A549 (cell line): ENCODE measurements around the gene SLAMF1. TPM values are rescaled to one million over a fixed set of nuclear protein-coding genes. Genes with fewer than 3 reads are reported as not detected.

Source experiments
- ATAC-seq, 2 experiments: fragments of 200-7000 bp in 1 of 2; fragments of >200 bp in 1 of 2; cut with Nextera tagmentation in 1 of 2; cut with Tn5 transposase in 1 of 2; 3 replicates each; pipeline versions ENCODE4 v1.8.0 to v1.9.1; 2018 to 2020; ENCODE audit warnings: mild to moderate bottlenecking in 1 of 2, moderate library complexity in 1 of 2
- CTCF ChIA-PET: fragments of 300-600 bp; sonication (Branson Sonifier 250); formaldehyde crosslinking; extraction: SDS; loops from one replicate; lab custom pipeline; 2021; ENCODE audit warnings: antibody characterized with exemption, inconsistent platforms; lab: Yijun Ruan, JAX
- POLR2A ChIA-PET: fragments of 350-600 bp; formaldehyde crosslinking; extraction: SDS; loops from one replicate; lab custom pipeline; 2021; ENCODE audit warnings: antibody characterized with exemption, inconsistent platforms; lab: Yijun Ruan, JAX
- DNase-seq, 2 experiments: peaks; one replicate each; pipeline versions ENCODE4 v3.0.0 to v3.0.0-alpha.2; 2011 to 2016; ENCODE audit warnings: low read depth in 1 of 2, low spot score in 1 of 2
- FAIRE-seq: peaks from 2 replicates; lab custom pipeline; 2011; peaks lifted over from hg19 to GRCh38; lab: Jason Lieb, UNC
- H3K27ac ChIP-seq, 2 experiments: fragments of >200 bp; sonication (Bioruptor Twin); formaldehyde crosslinking; 3 replicates each; pipeline ENCODE4 v1.5.1; 2016 to 2017
- H3K4me1 ChIP-seq: fragments of >200 bp; sonication (Bioruptor Twin); formaldehyde crosslinking; 3 replicates; pipeline ENCODE4 v1.6.1; 2016
- H3K4me2 ChIP-seq: fragments of >200 bp; sonication (Bioruptor Twin); formaldehyde crosslinking; 3 replicates; pipeline ENCODE4 v1.6.1; 2016
- H3K4me3 ChIP-seq: fragments of >200 bp; sonication (Bioruptor Twin); formaldehyde crosslinking; 3 replicates; pipeline ENCODE4 v1.5.1; 2016
- H3K9me3 ChIP-seq: fragments of >200 bp; sonication (Bioruptor Twin); formaldehyde crosslinking; 3 replicates; pipeline ENCODE4 v1.6.1; 2016
- CEBPB ChIP-seq, 2 experiments: fragments of >200 bp in 1 of 2; sonication (Bioruptor Twin) in 1 of 2; formaldehyde crosslinking in 1 of 2; IDR thresholded peaks; 2 replicates each; pipeline ENCODE4 v1.6.1; 2012 to 2016
- CHD2 ChIP-seq: fragments of 150-350 bp; IDR thresholded peaks from 2 replicates; pipeline ENCODE4 v1.6.1; 2014; ENCODE audit warnings: low read length; ENCODE audit not compliant: partially characterized antibody
- CTCF ChIP-seq: fragments of >200 bp; sonication (Bioruptor Twin); formaldehyde crosslinking; IDR thresholded peaks from 3 replicates; pipeline ENCODE4 v1.5.1; 2016
- E2F6 ChIP-seq: IDR thresholded peaks from 2 replicates; pipeline ENCODE4 v1.6.1; 2012; ENCODE audit warnings: low read depth, borderline replicate concordance
- EHF ChIP-seq: fragments of 250-450 bp; sonication (Bioruptor Pico); IDR thresholded peaks from 2 replicates; pipeline ENCODE4 v1.5.0; 2020; ENCODE audit warnings: mild to moderate bottlenecking
- ESRRA ChIP-seq: fragments of 150-350 bp; IDR thresholded peaks from 2 replicates; pipeline ENCODE4 v1.6.1; 2014; ENCODE audit warnings: mild to moderate bottlenecking, low read length, borderline replicate concordance
- FOSB ChIP-seq: fragments of 250-450 bp; sonication (Bioruptor Pico); IDR thresholded peaks from 2 replicates; pipeline ENCODE4 v1.5.0; 2020; ENCODE audit warnings: mild to moderate bottlenecking, moderate library complexity
- FOSL2 ChIP-seq, 2 experiments: fragments of 450-650 bp in 1 of 2; fragments of >200 bp in 1 of 2; sonication (Bioruptor Twin) in 1 of 2; formaldehyde crosslinking; IDR thresholded peaks; 2 replicates each; pipeline versions ENCODE4 v1.5.0 to v1.6.1; 2016 to 2020; ENCODE audit warnings: mild to moderate bottlenecking in 1 of 2, moderate library complexity in 1 of 2
- HDAC2 ChIP-seq: fragments of 200-600 bp; sonication (generic); IDR thresholded peaks from 2 replicates; pipeline ENCODE4 v1.6.1; 2016
- JUNB ChIP-seq: fragments of >200 bp; sonication (Bioruptor Twin); formaldehyde crosslinking; IDR thresholded peaks from 2 replicates; pipeline ENCODE4 v1.6.1; 2016
- KDM1A ChIP-seq: fragments of 200-600 bp; sonication (generic); IDR thresholded peaks from 2 replicates; pipeline ENCODE4 v1.6.1; 2016; ENCODE audit warnings: low read depth, mild to moderate bottlenecking
- PBX3 ChIP-seq: IDR thresholded peaks from 2 replicates; pipeline ENCODE4 v1.6.1; 2012
- PHF8 ChIP-seq: fragments of 200-600 bp; sonication (generic); IDR thresholded peaks from 2 replicates; pipeline ENCODE4 v1.6.1; 2016; ENCODE audit warnings: low read depth, mild to moderate bottlenecking, antibody characterized with exemption, moderate library complexity, borderline replicate concordance
- RAD21 ChIP-seq, 2 experiments: fragments of >200 bp in 1 of 2; sonication (Bioruptor Twin) in 1 of 2; formaldehyde crosslinking in 1 of 2; IDR thresholded peaks in 1 of 2; conservative IDR thresholded peaks in 1 of 2; 2 replicates in 1 of 2; 3 replicates in 1 of 2; pipeline ENCODE4 v1.6.1; 2012 to 2018; ENCODE audit warnings: inconsistent platforms in 1 of 2
- RARB ChIP-seq: fragments of 250-450 bp; sonication (Bioruptor Pico); IDR thresholded peaks from 2 replicates; pipeline ENCODE4 v1.8.0; 2021; ENCODE audit warnings: mild to moderate bottlenecking, moderate library complexity
- RCOR1 ChIP-seq: fragments of 150-350 bp; IDR thresholded peaks from 2 replicates; pipeline ENCODE4 v1.6.1; 2014; ENCODE audit warnings: antibody characterized with exemption, low read length, low read depth
- RFX5 ChIP-seq: fragments of 450-650 bp; IDR thresholded peaks from 2 replicates; pipeline ENCODE4 v1.7.1; 2014; ENCODE audit warnings: antibody characterized with exemption, mild to moderate bottlenecking, moderate library complexity
- RNF2 ChIP-seq: fragments of 200-600 bp; sonication (generic); IDR thresholded peaks from 2 replicates; pipeline ENCODE4 v1.6.1; 2016; ENCODE audit warnings: low read depth, mild to moderate bottlenecking, antibody characterized with exemption, moderate library complexity, borderline replicate concordance
- TP53 ChIP-seq: fragments of 250-450 bp; sonication (Bioruptor Pico); IDR thresholded peaks from 2 replicates; pipeline ENCODE4 v1.5.0; 2021; ENCODE audit warnings: mild to moderate bottlenecking, moderate library complexity
- ZC3H11A ChIP-seq: fragments of 450-650 bp; IDR thresholded peaks from 2 replicates; pipeline ENCODE4 v1.6.1; 2014; ENCODE audit warnings: antibody characterized with exemption, mild to moderate bottlenecking
- WGBS: methylation state at CpG from one replicate; pipeline ENCODE4 v1.1.6; 2017; ENCODE audit errors: missing lambda C conversion rate; 5-methylcytosine and 5-hydroxymethylcytosine counted together
- polyA plus RNA-seq, 4 experiments: library from polyadenylated mRNA; depleted of rRNA in 3 of 4; stranded (reverse); fragments of >200 nt; fragmentation: RNase III in 1 of 4; extraction: RNeasy Plus Mini Kit Qiagen cat#74134 plus additional on column Dnase treatment in 1 of 4; gene quantifications; 2 replicates in 3 of 4; 3 replicates in 1 of 4; pipeline ENCODE4 v1.2.3, GENCODE V29; 2011 to 2017
- TF ChIP-seq, protein P1 (sequence below): fragments of 150-350 bp; IDR thresholded peaks from 2 replicates; pipeline ENCODE4 v1.6.1; 2014; ENCODE audit warnings: low read depth, mild to moderate bottlenecking, low read length

Gene SLAMF1
- polyA plus RNA-seq, 2 of the 4 experiments (the other 2 are of a cell fraction): not detected

GRCh38 chr1:160641323-160642280 lies 5.2 kb downstream of the SLAMF1 start:
- ATAC-seq (no peak), FAIRE-seq (no peak), DNase-seq (no peak)
- Histone ChIP-seq H3K9me3 (no peaks in the 10 kb centered on the region), H3K4me1 (0 out of 3 replicates have a peak, but pooled peaks cover 4% of the 10 kb centered on the region), H3K4me3 (no peak overlapping the region), H3K27ac (no peak overlapping the region), H3K4me2 (no peak overlapping the region)
- CTCF ChIA-PET: interaction anchor here (1.2 to 1.5 kb wide), 2 partner anchors 12 to 33 kb away, joined by 4 read pairs; no protein-coding TSS in a partner anchor
- POLR2A ChIA-PET: no interaction called here
- WGBS: 50% methylated on average over 8 of the region's 8 CpGs
- no peak for TF ChIP-seq RCOR1
- TF ChIP-seq ZC3H11A: no peak
- no peak for TF ChIP-seq PBX3
- TF ChIP-seq KDM1A: no peak
- no peak for TF ChIP-seq CHD2
- peak; percentile 51 to 64; a peak in 3 of 4 replicates for TF ChIP-seq CEBPB (IDR thresholded peaks at IDR 0.05)
- TF ChIP-seq HDAC2: no peak
- no peak for TF ChIP-seq EHF (CRISPR knock-in tag)

DNA sequence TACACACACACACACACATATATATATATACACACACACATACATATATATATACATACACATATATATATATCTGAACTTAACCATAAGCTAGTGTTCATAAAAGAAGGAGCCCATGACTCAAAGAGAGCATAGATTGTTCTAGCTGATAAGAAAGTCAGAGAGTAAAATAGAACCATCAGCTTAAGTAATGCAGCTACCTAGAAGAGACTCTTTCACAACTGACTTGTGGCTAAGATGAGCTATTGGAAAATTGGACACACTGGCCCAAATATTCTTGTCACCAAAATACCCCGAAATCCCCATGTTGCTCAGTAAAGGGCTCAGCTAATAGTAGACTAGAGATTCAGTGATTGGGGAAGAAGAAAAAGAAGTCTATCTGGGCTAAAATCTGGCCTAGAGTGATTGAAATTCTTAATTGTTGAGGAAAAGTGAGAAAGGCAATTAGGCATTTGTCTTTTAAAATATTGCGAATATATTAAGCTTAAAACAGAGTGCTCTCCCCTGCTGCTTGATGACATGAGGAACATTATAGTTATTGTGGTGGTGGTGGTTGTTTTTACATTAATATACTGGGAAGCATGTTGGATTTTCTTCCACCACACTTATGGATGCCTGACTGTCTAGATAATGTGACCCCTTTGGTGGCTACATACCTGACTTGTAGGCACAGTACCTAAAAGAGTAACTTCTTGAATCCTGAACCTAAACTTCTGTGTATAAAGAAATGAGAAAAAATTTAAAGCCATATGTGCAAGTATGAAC lies 6.3 kb downstream of the SLAMF1 start:
- TF ChIP-seq RCOR1: no peak
- TF ChIP-seq HDAC2: no peak
- no peak for TF ChIP-seq TP53 (CRISPR knock-in tag)
- no peak for TF ChIP-seq JUNB
- TF ChIP-seq, protein P1, sequence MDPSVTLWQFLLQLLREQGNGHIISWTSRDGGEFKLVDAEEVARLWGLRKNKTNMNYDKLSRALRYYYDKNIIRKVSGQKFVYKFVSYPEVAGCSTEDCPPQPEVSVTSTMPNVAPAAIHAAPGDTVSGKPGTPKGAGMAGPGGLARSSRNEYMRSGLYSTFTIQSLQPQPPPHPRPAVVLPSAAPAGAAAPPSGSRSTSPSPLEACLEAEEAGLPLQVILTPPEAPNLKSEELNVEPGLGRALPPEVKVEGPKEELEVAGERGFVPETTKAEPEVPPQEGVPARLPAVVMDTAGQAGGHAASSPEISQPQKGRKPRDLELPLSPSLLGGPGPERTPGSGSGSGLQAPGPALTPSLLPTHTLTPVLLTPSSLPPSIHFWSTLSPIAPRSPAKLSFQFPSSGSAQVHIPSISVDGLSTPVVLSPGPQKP: no peak
- TF ChIP-seq E2F6: no peak
- TF ChIP-seq RNF2: no peak
- TF ChIP-seq RFX5: no peak
- no peak for TF ChIP-seq FOSL2 (IDR thresholded peaks at IDR 0.05)
- no peak for TF ChIP-seq FOSL2 (CRISPR knock-in tag; IDR thresholded peaks at IDR 0.05)
- TF ChIP-seq RARB (CRISPR knock-in tag): no peak
- no peak for TF ChIP-seq CTCF
- no peak for TF ChIP-seq FOSB (CRISPR knock-in tag)
- TF ChIP-seq ESRRA: no peak
- no peak for TF ChIP-seq RAD21 (conservative IDR thresholded peaks at IDR 0.05 in 1 of 2, IDR thresholded peaks at IDR 0.05 in 1 of 2)
- TF ChIP-seq PHF8: no peak

More for the DNA sequence above, 6.3 kb downstream of the SLAMF1 start:
- WGBS: 70% methylated on average over 2 of the region's 2 CpGs
- no peak overlapping the region for H3K27ac ChIP-seq
- no peaks in the 10 kb centered on the region for H3K9me3 ChIP-seq
- H3K4me3 ChIP-seq: no peak overlapping the region
- FAIRE-seq (no peak), DNase-seq (no peak), ATAC-seq (no peak)
- no peak overlapping the region for H3K4me2 ChIP-seq
- H3K4me1 ChIP-seq: 0 out of 3 replicates have a peak, but pooled peaks cover 4% of the 10 kb centered on the region
- POLR2A ChIA-PET: no interaction called here
- CTCF ChIA-PET: interaction anchor here (1.1 to 1.5 kb wide), 3 partner anchors 35 to 313 kb away, joined by 3 to 4 read pairs (median 3); no protein-coding TSS in a partner anchor
